HepG2 (cell line): ENCODE measurements around the gene SYNM. TPM values are rescaled to one million over a fixed set of nuclear protein-coding genes. Genes with fewer than 3 reads are reported as not detected.

Experiments
- AGO2 ChIP-seq: fragments of 200-400 bp; formaldehyde crosslinking; optimal IDR thresholded peaks from 2 replicates; pipeline ENCODE3; 2017; ENCODE audit warnings: mild to moderate bottlenecking, low read depth, low read length, moderate library complexity
- NBN ChIP-seq: fragments of 450-650 bp; conservative IDR thresholded peaks from 2 replicates; pipeline ENCODE4 v1.6.1; 2017
- NFKBIZ ChIP-seq: IDR thresholded peaks from 2 replicates; pipeline ENCODE4 v1.6.1; 2018; ENCODE audit warnings: missing genetic modification reagents, missing compliant biosample characterization
- NR3C1 ChIP-seq: sonication (generic); formaldehyde crosslinking; IDR thresholded peaks from 2 replicates; pipeline ENCODE4 v1.4.0; 2020; ENCODE audit warnings: missing genetic modification reagents
- POLR2AphosphoS5 ChIP-seq: IDR thresholded peaks from 2 replicates; pipeline ENCODE4 v1.6.1; 2012; ENCODE audit warnings: low read depth, low read length
- RELA ChIP-seq: sonication (generic); formaldehyde crosslinking; IDR thresholded peaks from 2 replicates; pipeline ENCODE4 v1.4.0; 2020; ENCODE audit warnings: missing genetic modification reagents
- RORA ChIP-seq: sonication (generic); formaldehyde crosslinking; IDR thresholded peaks from 2 replicates; pipeline ENCODE4 v1.5.0; 2020; ENCODE audit warnings: mild to moderate bottlenecking, missing genetic modification reagents, moderate library complexity
- TCF12 ChIP-seq, 2 experiments: fragments of 450-650 bp in 1 of 2; sonication (generic) in 1 of 2; formaldehyde crosslinking in 1 of 2; IDR thresholded peaks; 2 replicates each; pipeline versions ENCODE4 v1.6.1 to v1.8.0; 2017 to 2022; ENCODE audit warnings: antibody characterized with exemption in 1 of 2, mild to moderate bottlenecking in 1 of 2, missing genetic modification reagents in 1 of 2, moderate library complexity in 1 of 2
- THAP11 ChIP-seq: IDR thresholded peaks from 2 replicates; pipeline ENCODE4 v1.6.1; 2016; ENCODE audit warnings: missing biosample characterization, missing genetic modification reagents
- TOE1 ChIP-seq: sonication (generic); formaldehyde crosslinking; IDR thresholded peaks from 2 replicates; pipeline ENCODE4 v1.4.0; 2020; ENCODE audit warnings: mild to moderate bottlenecking, missing genetic modification reagents
- ZFYVE20 ChIP-seq: sonication (generic); formaldehyde crosslinking; IDR thresholded peaks from 2 replicates; pipeline ENCODE4 v1.8.0; 2023; ENCODE audit warnings: low read depth, mild to moderate bottlenecking, moderate library complexity, missing genetic modification reagents, borderline replicate concordance
- ZNF484 ChIP-seq: sonication (generic); formaldehyde crosslinking; IDR thresholded peaks from 2 replicates; pipeline ENCODE4 v1.5.1; 2020; ENCODE audit warnings: mild to moderate bottlenecking, low read depth, missing genetic modification reagents, borderline replicate concordance
- ZNF605 ChIP-seq: sonication (generic); formaldehyde crosslinking; IDR thresholded peaks from 2 replicates; pipeline ENCODE4 v1.8.0; 2022; ENCODE audit warnings: mild to moderate bottlenecking, missing genetic modification reagents
- polyA plus RNA-seq, 8 experiments: library from polyadenylated mRNA; depleted of rRNA in 3 of 8; stranded (reverse) in 7 of 8; unstranded in 1 of 8; fragments of >200 nt; fragmentation: Illumina TruSeq in 4 of 8; extraction: Trizol in 4 of 8; gene quantifications; 2 replicates each; pipeline versions ENCODE4 v1.2.1 to v1.2.3, GENCODE V29; 2011 to 2016; ENCODE audit warnings: low read depth in 4 of 8, missing spikeins in 1 of 8, mixed read lengths in 1 of 8; ENCODE audit not compliant: insufficient read depth in 1 of 8
- total RNA-seq, 5 experiments: library from RNA; depleted of rRNA; stranded (reverse); fragments of >200 nt; fragmentation: Illumina TruSeq; extraction: Trizol; gene quantifications; 2 replicates each; pipeline ENCODE4 v1.2.3, GENCODE V29; 2016; ENCODE audit warnings: low read depth in 1 of 5
- TF ChIP-seq, protein P1 (sequence below): IDR thresholded peaks from 2 replicates; pipeline ENCODE4 v1.6.1; 2016; ENCODE audit warnings: missing biosample characterization, missing genetic modification reagents, low read depth
- TF ChIP-seq, protein P2 (sequence below): IDR thresholded peaks from 2 replicates; pipeline ENCODE4 v1.6.1; 2016
- TF ChIP-seq, protein P3 (sequence below): IDR thresholded peaks from 2 replicates; pipeline ENCODE4 v1.6.1; 2016; ENCODE audit warnings: mild to moderate bottlenecking, missing biosample characterization, missing genetic modification reagents
- TF ChIP-seq, protein P4 (sequence below): sonication (generic); formaldehyde crosslinking; IDR thresholded peaks from 2 replicates; pipeline ENCODE4 v1.5.1; 2020; ENCODE audit warnings: missing genetic modification reagents, mild to moderate bottlenecking, borderline replicate concordance
- TF ChIP-seq, protein P5 (sequence below): sonication (generic); formaldehyde crosslinking; IDR thresholded peaks from 2 replicates; pipeline ENCODE4 v1.9.0; 2022; ENCODE audit warnings: missing genetic modification reagents, mild to moderate bottlenecking, borderline replicate concordance

The SYNM gene
- total and polyA plus RNA-seq, 2 of the 13 experiments (the other 11 are each of a cell fraction or from before 2014, with no cell fraction given), result 1.1 to 3.7 TPM

DNA sequence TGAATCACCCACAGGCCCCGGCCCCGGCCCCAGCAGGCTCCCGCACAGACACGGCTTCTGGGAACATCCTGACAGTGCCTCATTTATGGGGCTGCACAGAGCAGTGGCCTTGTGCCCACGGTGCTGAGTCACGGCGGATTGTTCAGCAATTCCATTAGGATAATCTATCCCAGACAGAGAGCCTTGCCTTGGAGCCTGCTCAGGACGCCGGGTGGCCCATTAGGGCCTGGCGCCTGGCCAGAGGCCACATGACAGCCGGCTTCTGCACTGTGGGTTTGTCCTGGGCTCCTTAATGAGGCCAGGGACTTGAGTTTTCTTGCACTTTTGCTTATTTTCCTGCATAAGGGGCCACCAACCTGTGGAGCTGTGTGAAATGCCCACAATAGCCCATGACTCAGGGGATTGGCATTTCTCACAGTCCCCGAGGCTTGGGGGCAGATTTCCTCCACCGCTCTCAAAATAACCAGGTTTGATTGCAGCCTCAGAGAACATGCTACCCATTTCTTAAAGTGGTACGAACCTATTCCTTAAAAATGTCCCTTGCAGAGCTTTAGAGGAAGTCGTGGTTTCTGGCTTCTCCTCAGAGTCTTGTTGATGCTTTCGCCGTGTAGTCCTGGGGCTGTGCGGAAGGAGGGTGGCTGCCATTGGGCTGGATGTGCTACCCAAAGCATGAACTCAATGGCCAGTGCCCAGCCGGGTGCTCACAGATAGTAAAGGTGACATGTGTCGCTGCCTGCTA is 19.0 kb downstream of the SYNM start (continued):
- TF ChIP-seq, protein P1, sequence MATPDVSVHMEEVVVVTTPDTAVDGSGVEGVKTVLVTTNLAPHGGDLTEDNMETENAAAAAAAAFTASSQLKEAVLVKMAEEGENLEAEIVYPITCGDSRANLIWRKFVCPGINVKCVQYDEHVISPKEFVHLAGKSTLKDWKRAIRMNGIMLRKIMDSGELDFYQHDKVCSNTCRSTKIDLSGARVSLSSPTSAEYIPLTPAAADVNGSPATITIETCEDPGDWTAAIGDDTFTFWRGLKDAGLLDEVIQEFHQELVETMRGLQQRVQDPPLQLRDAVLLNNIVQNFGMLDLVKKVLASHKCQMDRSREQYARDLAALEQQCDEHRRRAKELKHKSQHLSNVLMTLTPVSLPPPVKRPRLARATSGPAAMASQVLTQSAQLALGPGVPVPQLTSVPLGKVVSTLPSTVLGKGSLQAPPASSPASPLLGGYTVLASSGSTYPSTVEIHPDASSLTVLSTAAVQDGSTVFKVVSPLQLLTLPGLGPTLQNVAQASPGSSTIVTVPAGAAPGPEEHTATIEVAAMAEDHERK, result no peak
- TF ChIP-seq, protein P2, sequence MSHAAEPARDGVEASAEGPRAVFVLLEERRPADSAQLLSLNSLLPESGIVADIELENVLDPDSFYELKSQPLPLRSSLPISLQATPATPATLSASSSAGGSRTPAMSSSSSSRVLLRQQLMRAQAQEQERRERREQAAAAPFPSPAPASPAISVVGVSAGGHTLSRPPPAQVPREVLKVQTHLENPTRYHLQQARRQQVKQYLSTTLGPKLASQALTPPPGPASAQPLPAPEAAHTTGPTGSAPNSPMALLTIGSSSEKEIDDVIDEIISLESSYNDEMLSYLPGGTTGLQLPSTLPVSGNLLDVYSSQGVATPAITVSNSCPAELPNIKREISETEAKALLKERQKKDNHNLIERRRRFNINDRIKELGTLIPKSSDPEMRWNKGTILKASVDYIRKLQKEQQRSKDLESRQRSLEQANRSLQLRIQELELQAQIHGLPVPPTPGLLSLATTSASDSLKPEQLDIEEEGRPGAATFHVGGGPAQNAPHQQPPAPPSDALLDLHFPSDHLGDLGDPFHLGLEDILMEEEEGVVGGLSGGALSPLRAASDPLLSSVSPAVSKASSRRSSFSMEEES (CRISPR knock-in tag), result peak; percentile 66
- TF ChIP-seq NR3C1 (no peak), TCF12 (IDR thresholded peaks at IDR 0.05) (no peak), TCF12 (CRISPR knock-in tag; IDR thresholded peaks at IDR 0.05) (no peak), ZFYVE20 (no peak), ZNF605 (no peak), NBN (no peak), POLR2AphosphoS5 (no peak), TOE1 (CRISPR knock-in tag) (no peak), AGO2 (no peak), RORA (CRISPR knock-in tag) (no peak), NFKBIZ (CRISPR knock-in tag) (no peak), RELA (no peak), ZNF484 (CRISPR knock-in tag) (no peak), THAP11 (no peak)
- TF ChIP-seq, protein P3, sequence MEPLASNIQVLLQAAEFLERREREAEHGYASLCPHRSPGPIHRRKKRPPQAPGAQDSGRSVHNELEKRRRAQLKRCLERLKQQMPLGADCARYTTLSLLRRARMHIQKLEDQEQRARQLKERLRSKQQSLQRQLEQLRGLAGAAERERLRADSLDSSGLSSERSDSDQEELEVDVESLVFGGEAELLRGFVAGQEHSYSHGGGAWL, result no peak
- TF ChIP-seq, protein P4, sequence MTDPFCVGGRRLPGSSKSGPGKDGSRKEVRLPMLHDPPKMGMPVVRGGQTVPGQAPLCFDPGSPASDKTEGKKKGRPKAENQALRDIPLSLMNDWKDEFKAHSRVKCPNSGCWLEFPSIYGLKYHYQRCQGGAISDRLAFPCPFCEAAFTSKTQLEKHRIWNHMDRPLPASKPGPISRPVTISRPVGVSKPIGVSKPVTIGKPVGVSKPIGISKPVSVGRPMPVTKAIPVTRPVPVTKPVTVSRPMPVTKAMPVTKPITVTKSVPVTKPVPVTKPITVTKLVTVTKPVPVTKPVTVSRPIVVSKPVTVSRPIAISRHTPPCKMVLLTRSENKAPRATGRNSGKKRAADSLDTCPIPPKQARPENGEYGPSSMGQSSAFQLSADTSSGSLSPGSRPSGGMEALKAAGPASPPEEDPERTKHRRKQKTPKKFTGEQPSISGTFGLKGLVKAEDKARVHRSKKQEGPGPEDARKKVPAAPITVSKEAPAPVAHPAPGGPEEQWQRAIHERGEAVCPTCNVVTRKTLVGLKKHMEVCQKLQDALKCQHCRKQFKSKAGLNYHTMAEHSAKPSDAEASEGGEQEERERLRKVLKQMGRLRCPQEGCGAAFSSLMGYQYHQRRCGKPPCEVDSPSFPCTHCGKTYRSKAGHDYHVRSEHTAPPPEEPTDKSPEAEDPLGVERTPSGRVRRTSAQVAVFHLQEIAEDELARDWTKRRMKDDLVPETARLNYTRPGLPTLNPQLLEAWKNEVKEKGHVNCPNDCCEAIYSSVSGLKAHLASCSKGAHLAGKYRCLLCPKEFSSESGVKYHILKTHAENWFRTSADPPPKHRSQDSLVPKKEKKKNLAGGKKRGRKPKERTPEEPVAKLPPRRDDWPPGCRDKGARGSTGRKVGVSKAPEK, result no peak
- TF ChIP-seq, protein P5, sequence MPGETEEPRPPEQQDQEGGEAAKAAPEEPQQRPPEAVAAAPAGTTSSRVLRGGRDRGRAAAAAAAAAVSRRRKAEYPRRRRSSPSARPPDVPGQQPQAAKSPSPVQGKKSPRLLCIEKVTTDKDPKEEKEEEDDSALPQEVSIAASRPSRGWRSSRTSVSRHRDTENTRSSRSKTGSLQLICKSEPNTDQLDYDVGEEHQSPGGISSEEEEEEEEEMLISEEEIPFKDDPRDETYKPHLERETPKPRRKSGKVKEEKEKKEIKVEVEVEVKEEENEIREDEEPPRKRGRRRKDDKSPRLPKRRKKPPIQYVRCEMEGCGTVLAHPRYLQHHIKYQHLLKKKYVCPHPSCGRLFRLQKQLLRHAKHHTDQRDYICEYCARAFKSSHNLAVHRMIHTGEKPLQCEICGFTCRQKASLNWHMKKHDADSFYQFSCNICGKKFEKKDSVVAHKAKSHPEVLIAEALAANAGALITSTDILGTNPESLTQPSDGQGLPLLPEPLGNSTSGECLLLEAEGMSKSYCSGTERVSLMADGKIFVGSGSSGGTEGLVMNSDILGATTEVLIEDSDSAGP (CRISPR knock-in tag), result no peak; the same call in 1 of the 2 replicates
